Measurements from ENCODE around the gene COL28A1.

COL28A1 gene

GRCh38 chr7:7323352-7323751, 212.3 kb downstream of the COL28A1 start:
- no peak for TF ChIP-seq EZH2phosphoT487 (IDR thresholded peaks at IDR 0.05; ENCODE audit: low read depth)
- no peaks in the 10 kb centered on the region for H4K20me1 ChIP-seq (ENCODE audit: insufficient read depth, low read length)
- H3K9me3 ChIP-seq (ENCODE audit: insufficient read depth, low read length), result no peaks in the 10 kb centered on the region
- no peaks in the 10 kb centered on the region for H3K4me1 ChIP-seq (ENCODE audit: low read length)
- H3K27me3 ChIP-seq (ENCODE audit: low read depth, low read length), result no peaks in the 10 kb centered on the region
- no peak overlapping the region for H3K4me3 ChIP-seq (ENCODE audit: low read length)
- H3K9ac ChIP-seq (ENCODE audit: low read length), result no peak overlapping the region
- no peaks in the 10 kb centered on the region for H3K36me3 ChIP-seq (replicated peaks; ENCODE audit: low read depth, low read length)
- H3K27ac ChIP-seq (ENCODE audit: low read length), result no peak overlapping the region
- no peak overlapping the region for H2AFZ ChIP-seq (ENCODE audit: low read depth, low read length)
- H3K79me2 ChIP-seq (ENCODE audit: low read length), result no peaks in the 10 kb centered on the region
- no peak overlapping the region for H3K4me2 ChIP-seq (ENCODE audit: low read length)

DNA sequence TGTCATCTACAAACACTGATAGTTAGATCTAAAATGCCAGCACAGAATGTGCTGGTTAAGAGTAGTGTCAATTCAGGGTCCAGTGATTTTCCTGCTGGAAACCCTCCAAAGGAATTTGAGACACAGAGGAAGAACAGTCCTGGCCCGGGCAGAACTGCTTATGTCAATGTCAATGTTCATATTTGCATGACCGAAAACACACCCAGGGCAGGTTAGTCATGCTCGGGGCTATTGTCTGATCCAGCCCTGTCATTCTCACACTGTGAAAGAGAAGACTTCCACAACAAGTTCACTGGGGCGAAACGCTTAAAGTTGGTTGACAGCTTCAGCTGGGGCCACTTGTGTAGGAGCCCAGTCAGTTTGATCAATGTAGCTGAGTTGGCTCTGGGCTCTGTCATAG, 214.0 kb downstream of the COL28A1 start:
- Histone ChIP-seq H3K36me3 (replicated peaks; ENCODE audit: low read depth, low read length) (no peaks in the 10 kb centered on the region), H3K4me2 (ENCODE audit: low read length) (no peak overlapping the region), H3K27ac (ENCODE audit: low read length) (no peak overlapping the region), H2AFZ (ENCODE audit: low read depth, low read length) (no peak overlapping the region), H3K9me3 (ENCODE audit: insufficient read depth, low read length) (no peaks in the 10 kb centered on the region), H3K9ac (ENCODE audit: low read length) (no peak overlapping the region), H3K4me1 (ENCODE audit: low read length) (no peaks in the 10 kb centered on the region), H3K79me2 (ENCODE audit: low read length) (no peaks in the 10 kb centered on the region), H4K20me1 (ENCODE audit: insufficient read depth, low read length) (no peaks in the 10 kb centered on the region), H3K4me3 (ENCODE audit: low read length) (no peak overlapping the region), H3K27me3 (ENCODE audit: low read depth, low read length) (no peaks in the 10 kb centered on the region)
- TF ChIP-seq, protein P1, sequence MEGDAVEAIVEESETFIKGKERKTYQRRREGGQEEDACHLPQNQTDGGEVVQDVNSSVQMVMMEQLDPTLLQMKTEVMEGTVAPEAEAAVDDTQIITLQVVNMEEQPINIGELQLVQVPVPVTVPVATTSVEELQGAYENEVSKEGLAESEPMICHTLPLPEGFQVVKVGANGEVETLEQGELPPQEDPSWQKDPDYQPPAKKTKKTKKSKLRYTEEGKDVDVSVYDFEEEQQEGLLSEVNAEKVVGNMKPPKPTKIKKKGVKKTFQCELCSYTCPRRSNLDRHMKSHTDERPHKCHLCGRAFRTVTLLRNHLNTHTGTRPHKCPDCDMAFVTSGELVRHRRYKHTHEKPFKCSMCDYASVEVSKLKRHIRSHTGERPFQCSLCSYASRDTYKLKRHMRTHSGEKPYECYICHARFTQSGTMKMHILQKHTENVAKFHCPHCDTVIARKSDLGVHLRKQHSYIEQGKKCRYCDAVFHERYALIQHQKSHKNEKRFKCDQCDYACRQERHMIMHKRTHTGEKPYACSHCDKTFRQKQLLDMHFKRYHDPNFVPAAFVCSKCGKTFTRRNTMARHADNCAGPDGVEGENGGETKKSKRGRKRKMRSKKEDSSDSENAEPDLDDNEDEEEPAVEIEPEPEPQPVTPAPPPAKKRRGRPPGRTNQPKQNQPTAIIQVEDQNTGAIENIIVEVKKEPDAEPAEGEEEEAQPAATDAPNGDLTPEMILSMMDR (IDR thresholded peaks at IDR 0.05; ENCODE audit: low read depth, low read length), result no peak
- TF ChIP-seq EZH2phosphoT487 (IDR thresholded peaks at IDR 0.05; ENCODE audit: low read depth), result no peak

DNA sequence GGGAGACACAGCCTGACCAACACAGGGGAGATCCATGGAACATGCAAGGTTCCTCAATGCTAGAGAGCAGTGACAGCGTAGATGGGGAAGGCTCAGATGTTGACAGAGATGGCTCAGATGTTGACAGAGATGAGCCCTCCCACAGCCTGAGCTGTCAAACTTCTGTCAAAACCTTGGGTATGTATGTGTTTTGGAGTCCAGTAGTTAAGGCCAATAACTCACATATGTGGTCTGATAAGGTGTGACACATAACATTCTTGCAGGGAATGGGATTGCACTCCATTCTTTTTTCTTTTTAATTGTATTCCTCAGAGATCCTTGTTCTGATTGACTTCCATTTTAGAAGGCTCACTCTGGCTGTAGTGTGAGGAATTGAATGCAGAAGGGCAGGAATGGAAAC, 217.1 kb downstream of the COL28A1 start:
- Histone ChIP-seq H3K27ac (ENCODE audit: low read length) (no peak overlapping the region), H3K9ac (ENCODE audit: low read length) (no peak overlapping the region), H3K9me3 (ENCODE audit: insufficient read depth, low read length) (no peaks in the 10 kb centered on the region), H3K4me3 (ENCODE audit: low read length) (no peak overlapping the region), H3K79me2 (ENCODE audit: low read length) (no peaks in the 10 kb centered on the region), H3K4me1 (ENCODE audit: low read length) (no peaks in the 10 kb centered on the region), H3K4me2 (ENCODE audit: low read length) (no peak overlapping the region), H4K20me1 (ENCODE audit: insufficient read depth, low read length) (no peaks in the 10 kb centered on the region), H3K36me3 (replicated peaks; ENCODE audit: low read depth, low read length) (no peaks in the 10 kb centered on the region), H3K27me3 (ENCODE audit: low read depth, low read length) (no peaks in the 10 kb centered on the region), H2AFZ (ENCODE audit: low read depth, low read length) (no peak overlapping the region)
- no peak for TF ChIP-seq EZH2phosphoT487 (IDR thresholded peaks at IDR 0.05; ENCODE audit: low read depth)
- TF ChIP-seq, protein P1 (IDR thresholded peaks at IDR 0.05; ENCODE audit: low read depth, low read length), result no peak

- Histone ChIP-seq H3K79me2 (ENCODE audit: low read length) (no peaks in the 10 kb centered on the region), H3K4me3 (ENCODE audit: low read length) (no peak overlapping the region), H2AFZ (ENCODE audit: low read depth, low read length) (no peak overlapping the region)
Measured at GRCh38 chr7:7317850-7318249, 217.8 kb downstream of the COL28A1 start.

More at GRCh38 chr7:7317850-7318249, 217.8 kb downstream of the COL28A1 start:
- Histone ChIP-seq H3K9me3 (ENCODE audit: insufficient read depth, low read length) (no peaks in the 10 kb centered on the region), H3K27ac (ENCODE audit: low read length) (no peak overlapping the region), H4K20me1 (ENCODE audit: insufficient read depth, low read length) (no peaks in the 10 kb centered on the region), H3K4me1 (ENCODE audit: low read length) (no peaks in the 10 kb centered on the region), H3K4me2 (ENCODE audit: low read length) (no peak overlapping the region), H3K9ac (ENCODE audit: low read length) (no peak overlapping the region), H3K27me3 (ENCODE audit: low read depth, low read length) (no peaks in the 10 kb centered on the region), H3K36me3 (replicated peaks; ENCODE audit: low read depth, low read length) (no peaks in the 10 kb centered on the region)
- TF ChIP-seq, protein P1 (IDR thresholded peaks at IDR 0.05; ENCODE audit: low read depth, low read length), result no peak
- TF ChIP-seq EZH2phosphoT487 (IDR thresholded peaks at IDR 0.05; ENCODE audit: low read depth), result no peak
